GM23248 (cell line): Measurements from ENCODE around the gene ZCCHC4.

Source experiments
- EZH2 ChIP-seq: fragments of 200-600 bp; sonication (generic); IDR thresholded peaks from 2 replicates; pipeline ENCODE4 v1.6.1; 2018; ENCODE audit warnings: antibody characterized with exemption, mild to moderate bottlenecking; ENCODE audit not compliant: insufficient read depth, poor library complexity, severe bottlenecking
- EZH2phosphoT487 ChIP-seq: fragments of 200-600 bp; sonication (generic); IDR thresholded peaks from 2 replicates; pipeline ENCODE4 v1.6.1; 2018; ENCODE audit warnings: antibody characterized with exemption, moderate library complexity, mild to moderate bottlenecking, low read depth; ENCODE audit not compliant: insufficient read depth

DNA sequence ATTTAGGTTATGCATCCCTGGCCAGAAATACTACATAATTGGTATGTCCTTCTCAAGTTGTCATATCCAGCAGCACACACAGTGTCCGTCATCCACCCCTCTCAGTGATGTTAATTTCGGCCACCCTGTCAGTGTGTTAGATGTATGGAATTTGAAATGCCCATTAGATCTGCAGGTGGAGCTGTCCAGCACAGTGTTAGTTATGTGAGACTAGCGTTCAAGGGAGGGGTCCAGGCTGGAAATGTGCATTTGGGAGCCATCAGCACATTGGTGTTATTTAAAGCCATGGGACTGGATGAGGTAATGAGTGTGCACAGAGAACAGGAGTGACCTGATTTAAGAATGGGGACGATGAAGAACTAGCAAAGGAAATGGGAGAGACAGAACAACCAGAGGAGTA lies 86.9 kb downstream of the ZCCHC4 start:
- TF ChIP-seq EZH2phosphoT487 (no peak), EZH2 (no peak)
